ENCODE results near the gene MIF.
"Not testable (repeated sequence)": the region's sequence is repeated elsewhere in the genome, so short reads cannot be mapped to it uniquely, and the experiment has no call there.

The MIF gene

GRCh38 chr22:23903328-23903971 is 9.3 kb downstream of the MIF start:
- no peak for DNase-seq

DNA sequence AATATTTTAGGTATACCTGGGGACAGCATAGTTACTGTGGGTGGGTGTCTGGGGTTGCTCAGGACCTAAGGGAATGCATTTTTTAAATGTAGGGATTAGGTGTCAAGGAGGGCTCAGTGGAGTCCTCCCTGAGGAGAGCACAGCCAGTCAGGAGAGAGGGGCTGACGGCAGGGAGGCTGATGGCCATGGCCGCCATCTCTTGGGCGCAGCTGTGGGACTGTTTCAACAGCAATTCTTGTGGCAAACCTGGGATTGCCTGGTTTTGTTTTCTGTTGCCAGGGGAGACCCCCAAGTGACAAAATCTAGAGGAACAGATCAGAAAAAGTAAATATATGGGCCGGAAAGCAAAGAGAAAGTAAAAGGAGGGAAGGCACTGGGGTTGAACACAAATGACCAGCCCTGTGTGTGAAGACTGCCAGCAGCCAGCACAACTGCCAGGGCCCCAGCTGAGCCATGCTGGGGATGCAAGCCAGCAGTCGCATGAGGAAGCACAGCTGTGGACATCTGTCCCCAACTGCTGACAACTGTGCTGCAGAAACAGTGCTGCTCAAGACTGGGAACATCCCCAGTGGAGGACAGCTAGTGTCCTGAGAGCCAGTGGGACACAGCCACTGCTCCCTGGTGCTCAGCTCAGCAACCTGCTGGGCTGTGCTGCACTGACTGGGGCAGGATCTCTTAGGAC is 10.5 kb downstream of the MIF start:
- no peak for DNase-seq

- no peak for DNase-seq
These were observed 12.5 kb downstream of the MIF start for GRCh38 chr22:23906641-23907040.

GRCh38 chr22:23907423-23907822 is 13.2 kb downstream of the MIF start:
- DNase-seq, result not testable (repeated sequence)

GRCh38 chr22:23908587-23909205 is 14.5 kb downstream of the MIF start:
- no peak for DNase-seq

DNA sequence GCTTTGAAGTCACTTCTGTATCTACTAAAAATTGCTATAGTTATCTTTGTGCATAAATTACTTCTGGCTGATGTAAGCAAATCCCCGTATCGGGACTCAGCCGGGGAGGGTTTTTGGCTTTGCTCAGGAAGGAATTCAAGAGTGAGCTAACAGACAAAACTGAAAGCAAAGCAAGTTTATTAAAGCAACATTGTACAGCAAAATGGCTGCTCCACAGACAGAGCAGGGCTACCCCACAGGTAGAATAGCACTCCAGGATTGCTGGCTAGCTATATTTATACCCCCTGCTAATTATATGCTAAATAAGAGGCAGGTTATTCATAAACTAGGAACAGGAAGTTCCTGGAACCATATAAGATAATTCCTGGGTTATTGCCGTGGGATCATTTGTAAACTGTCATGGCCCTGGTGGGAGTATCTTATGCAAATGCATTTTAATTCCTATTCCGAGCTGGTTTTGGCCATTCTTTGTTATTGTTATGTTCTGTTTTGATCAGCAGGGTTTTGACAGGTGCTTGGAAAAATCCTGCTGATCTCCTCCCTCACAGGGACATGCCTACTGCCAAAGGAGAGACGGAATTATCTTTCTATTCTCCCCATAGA is 15.2 kb downstream of the MIF start:
- no peak for DNase-seq

GRCh38 chr22:23910496-23911190 is 16.5 kb downstream of the MIF start:
- no peak for DNase-seq

DNA sequence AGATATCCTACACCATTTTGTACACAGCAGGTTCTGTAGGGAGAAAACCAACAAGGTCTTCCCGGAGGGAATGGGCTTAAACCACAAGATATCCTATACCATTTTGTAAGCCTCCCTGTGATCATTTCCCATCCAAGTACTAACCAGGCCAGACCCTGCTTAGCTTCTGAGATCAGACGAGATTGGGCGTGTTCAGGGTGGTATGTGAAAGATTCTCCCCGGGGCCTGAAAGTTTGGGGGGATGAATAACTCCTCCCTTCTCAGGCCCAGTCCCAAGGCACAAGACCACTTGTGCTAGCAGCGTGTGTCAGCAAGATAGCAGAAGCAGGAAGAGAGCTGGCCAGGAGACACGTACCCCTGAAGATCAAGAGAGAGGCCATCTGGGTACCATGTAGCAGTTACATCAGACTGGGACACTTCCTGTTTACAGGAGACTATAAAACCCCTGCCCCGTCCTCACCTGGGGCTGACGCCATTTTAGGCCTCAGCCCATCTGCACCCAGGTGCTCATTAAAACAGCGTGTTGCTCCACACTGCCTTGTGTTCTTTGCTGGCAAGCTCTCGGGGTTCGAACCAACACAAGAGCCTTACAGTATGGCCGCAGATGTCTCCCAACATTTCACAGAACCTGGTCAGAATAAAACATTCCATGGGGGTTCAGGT is 17.3 kb downstream of the MIF start:
- DNase-seq, result no peak

DNA sequence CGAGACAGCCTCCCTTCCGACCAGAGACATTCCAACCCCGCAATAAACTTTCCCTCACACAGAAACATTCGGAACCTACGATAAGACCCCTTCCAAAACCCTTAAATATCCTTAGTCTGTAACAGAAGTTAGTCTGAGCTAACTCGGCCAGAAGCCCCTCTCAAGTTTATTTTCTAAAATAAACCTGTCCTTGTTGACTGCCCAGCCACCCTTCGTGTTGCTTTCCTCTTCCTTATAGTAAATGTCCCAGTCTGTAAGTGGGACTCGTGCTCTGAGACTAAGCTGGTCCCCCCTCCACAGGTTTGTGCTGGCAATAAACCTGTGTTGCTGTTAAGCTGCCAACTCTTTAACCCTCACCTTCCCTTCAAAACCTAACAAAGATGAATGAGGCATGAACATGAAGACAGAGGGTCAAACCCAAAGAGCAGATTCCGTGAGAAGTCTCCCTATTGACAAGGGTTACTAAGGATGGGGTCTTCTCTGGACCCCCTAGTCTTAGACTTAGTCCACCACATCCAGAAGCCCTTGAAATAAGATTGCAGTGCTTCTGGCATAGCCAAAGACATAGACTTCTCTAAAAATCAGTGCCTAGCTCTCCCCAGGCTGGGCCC is 18.2 kb downstream of the MIF start:
- no peak for DNase-seq

DNA sequence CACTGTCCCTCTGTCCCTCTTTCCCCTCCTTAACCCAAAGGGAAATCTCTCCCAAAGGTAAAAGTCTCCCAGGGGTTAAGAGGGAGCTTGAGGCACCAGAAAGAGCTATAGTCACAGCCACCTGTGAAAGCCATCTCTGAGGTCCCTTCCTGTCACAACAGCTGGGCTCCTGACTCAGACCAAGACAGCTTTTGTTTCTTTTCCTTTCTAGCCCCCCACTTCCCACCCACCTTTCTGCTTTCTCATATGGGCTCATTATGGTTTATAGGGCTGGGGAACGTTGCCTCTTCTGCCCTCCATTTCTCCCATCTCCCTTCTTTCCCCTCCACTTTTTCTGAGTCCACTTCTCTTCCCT is 19.1 kb downstream of the MIF start:
- DNase-seq, result peak; percentile 35

DNA sequence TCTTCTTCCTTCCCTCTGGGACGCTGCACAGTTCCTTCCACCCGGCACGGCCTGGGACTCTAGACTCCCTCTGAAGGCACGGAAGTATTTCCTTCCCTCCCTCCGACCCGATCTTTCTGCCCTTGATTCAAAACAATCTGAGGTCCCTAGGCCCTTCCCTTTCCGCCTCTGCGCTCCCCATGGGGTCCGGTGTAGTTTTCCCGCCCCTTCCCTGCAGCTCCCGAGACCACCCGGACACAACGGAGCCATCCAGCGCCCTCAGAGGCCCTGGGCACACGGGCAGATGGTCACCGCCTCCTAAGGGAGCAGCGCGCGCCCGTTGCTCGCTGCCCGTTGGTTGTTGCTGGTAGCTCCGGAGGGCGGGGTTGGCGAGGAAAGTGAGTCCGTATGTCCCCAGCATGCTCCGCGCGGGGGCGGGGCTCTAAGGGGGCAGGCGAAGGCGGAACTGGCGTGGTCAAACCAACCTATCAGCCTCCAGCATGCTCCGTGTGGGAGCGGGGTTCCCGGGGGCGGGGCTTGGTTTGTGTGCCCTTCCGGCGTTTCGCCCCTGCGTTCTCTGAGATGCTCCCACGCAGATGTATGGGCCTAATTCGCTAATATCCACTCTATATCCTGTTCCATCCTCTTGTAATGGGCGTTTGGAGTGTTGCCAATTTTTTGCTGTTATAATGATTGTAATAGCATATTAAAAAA is 19.6 kb downstream of the MIF start:
- peak; percentile 100 for DNase-seq

DNA sequence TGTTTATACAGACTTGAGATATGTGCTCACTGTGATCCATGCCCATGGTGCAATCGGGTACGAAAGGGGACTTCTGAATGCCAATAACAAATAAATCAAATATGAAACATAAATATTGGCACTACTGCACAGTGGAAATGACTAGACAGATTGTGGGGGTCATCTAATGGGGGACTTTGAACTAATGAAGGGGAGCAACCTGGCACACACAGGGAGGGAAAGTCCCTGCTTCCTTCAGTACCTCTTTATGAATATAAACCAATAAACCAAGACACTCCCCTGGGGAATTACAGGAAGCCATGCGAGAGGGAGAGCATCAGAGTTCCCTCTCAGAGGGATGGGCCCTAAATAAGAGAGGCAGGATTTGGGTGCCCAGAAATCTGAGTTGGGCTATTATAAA is 21.1 kb downstream of the MIF start:
- DNase-seq, result no peak

DNA sequence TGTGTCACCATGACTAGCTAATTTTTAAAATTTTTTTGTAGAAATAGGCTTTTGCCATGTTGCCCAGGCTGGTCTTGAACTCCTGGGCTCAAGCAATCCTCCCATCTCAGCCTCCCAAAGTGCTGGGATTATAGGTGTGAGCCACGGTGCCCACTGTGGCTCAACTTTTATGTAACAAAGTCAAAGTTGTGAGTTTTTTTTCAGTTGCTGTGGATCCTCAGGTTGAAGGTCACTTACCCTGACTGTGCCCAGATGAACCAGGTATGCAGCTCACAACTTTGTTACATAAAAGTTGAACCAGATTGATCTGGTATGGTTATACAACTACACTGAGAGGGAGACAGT is 26.1 kb downstream of the MIF start:
- not testable (repeated sequence) for DNase-seq

GRCh38 chr22:23921586-23922201 is 27.5 kb downstream of the MIF start:
- not testable (repeated sequence) for DNase-seq

- DNase-seq, result no peak
These were observed 28.7 kb downstream of the MIF start for GRCh38 chr22:23922921-23923320.

DNA sequence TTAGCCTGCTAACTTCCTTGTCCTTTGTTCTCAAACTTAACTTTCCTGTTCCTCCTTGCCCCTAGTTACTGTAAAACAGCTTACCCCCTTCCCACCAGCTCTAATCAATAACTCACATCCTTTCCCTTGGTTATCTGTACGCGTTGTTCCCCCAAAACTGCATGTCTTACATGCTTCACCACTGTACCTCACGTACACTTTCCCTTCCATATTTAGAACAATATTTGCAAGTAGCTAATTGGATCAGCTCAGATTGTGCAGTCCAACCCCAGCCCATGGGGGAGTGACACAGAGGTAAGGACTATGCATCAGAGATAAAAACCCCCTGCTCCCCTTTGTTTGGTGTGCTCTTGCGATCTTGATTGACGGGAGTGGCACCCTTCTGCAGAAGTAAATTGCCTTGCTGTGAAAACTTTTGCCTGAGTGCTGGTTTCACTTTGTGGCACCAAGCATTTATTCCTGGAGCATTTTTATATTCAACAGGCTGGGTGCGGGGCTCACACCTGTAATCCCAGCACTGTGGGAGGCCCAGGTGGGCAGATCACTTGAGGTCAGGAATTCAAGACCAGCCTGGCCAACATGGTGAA is 30.9 kb downstream of the MIF start:
- DNase-seq, result no peak

- DNase-seq, result no peak
These were observed 32.4 kb downstream of the MIF start for GRCh38 chr22:23926561-23926960.

- no peak for DNase-seq
These were observed 44.3 kb downstream of the MIF start for GRCh38 chr22:23938328-23939016.

GRCh38 chr22:23939017-23939357 is 44.8 kb downstream of the MIF start:
- no peak for DNase-seq

DNA sequence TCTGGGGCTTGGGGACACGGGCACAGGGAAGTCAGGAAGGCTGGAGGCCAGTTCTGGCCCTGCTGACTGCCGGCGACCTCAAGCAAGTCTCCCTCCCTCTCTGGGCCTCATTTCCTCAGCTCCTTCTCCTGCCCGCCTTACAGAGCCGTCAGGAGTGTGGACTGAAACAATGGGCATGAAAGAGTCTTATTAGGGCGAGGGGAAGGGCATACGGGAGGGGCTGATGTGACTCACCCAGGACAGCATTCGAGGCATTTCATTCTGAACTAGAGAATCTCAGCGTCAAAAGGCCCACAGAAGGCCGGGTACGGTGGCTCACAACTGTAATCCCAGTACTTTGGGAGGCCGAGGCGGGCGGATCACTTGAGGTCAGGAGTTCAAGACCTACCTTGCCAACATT is 46.0 kb downstream of the MIF start:
- DNase-seq, result not testable (repeated sequence)
